HEK293 (cell line): ENCODE measurements around the gene GALNT1.

ENCODE experiments used
- CTCF ChIA-PET: fragments of 350-600 bp; formaldehyde crosslinking; extraction: SDS; loops from one replicate; lab custom pipeline; 2021; ENCODE audit warnings: antibody characterized with exemption; lab: Yijun Ruan, JAX
- POLR2A ChIA-PET: fragments of 300-600 bp; formaldehyde crosslinking; extraction: SDS; loops from one replicate; lab custom pipeline; 2020; ENCODE audit warnings: antibody characterized with exemption, inconsistent platforms; lab: Yijun Ruan, JAX
- H3K27ac ChIP-seq: fragments of 200-500 bp; sonication (Bioruptor generic); 2 replicates; pipeline ENCODE4 v1.5.1; 2014; ENCODE audit warnings: low read depth, low read length, control low read depth, inconsistent platforms; ENCODE audit errors: extremely low read depth
- H3K36me3 ChIP-seq, 2 experiments: fragments of 200-500 bp in 1 of 2; sonication (Bioruptor generic) in 1 of 2; 1 replicate in 1 of 2; 2 replicates in 1 of 2; pipeline ENCODE4 v1.5.1; 2014 to 2017; ENCODE audit warnings: inconsistent platforms in 2 of 2, low read length in 2 of 2; ENCODE audit not compliant: control insufficient read depth in 2 of 2, insufficient read depth in 1 of 2
- H3K4me1 ChIP-seq: fragments of 200-500 bp; sonication (Bioruptor generic); 2 replicates; pipeline ENCODE4 v1.5.1; 2014; ENCODE audit warnings: mild to moderate bottlenecking, low read length, inconsistent platforms; ENCODE audit not compliant: control insufficient read depth, insufficient read depth
- H3K4me3 ChIP-seq: 2 replicates; pipeline ENCODE4 v1.5.1; 2011; ENCODE audit warnings: low read depth, mild to moderate bottlenecking, control low read depth, low read length, moderate library complexity
- H3K9me3 ChIP-seq: fragments of 200-500 bp; sonication (Bioruptor generic); 2 replicates; pipeline ENCODE4 v1.5.1; 2014; ENCODE audit warnings: low read depth, low read length, inconsistent platforms; ENCODE audit not compliant: control insufficient read depth, insufficient read depth
- GLI4 ChIP-seq: fragments of 450-650 bp; formaldehyde crosslinking; IDR thresholded peaks from 2 replicates; pipeline ENCODE4 v1.5.1; 2016; ENCODE audit warnings: missing biosample characterization, missing genetic modification characterization
- HOXD13 ChIP-seq: sonication (generic); formaldehyde crosslinking; IDR thresholded peaks from 2 replicates; pipeline ENCODE4 v1.8.0; 2022; ENCODE audit warnings: missing genetic modification reagents, borderline replicate concordance
- INSM2 ChIP-seq: fragments of 450-650 bp; formaldehyde crosslinking; IDR thresholded peaks from 2 replicates; pipeline ENCODE4 v1.5.1; 2016; ENCODE audit warnings: missing biosample characterization, missing genetic modification characterization
- MYNN ChIP-seq: fragments of 450-650 bp; formaldehyde crosslinking; IDR thresholded peaks from 2 replicates; pipeline ENCODE4 v1.5.1; 2016; ENCODE audit warnings: missing biosample characterization, missing genetic modification characterization, borderline replicate concordance
- SALL2 ChIP-seq: fragments of 450-650 bp; formaldehyde crosslinking; IDR thresholded peaks from 2 replicates; pipeline ENCODE4 v1.5.0; 2017; ENCODE audit warnings: missing biosample characterization, mild to moderate bottlenecking, missing genetic modification characterization, borderline replicate concordance
- SETDB1 ChIP-seq: IDR thresholded peaks from one replicate; pipeline ENCODE4 v1.6.1; 2017; ENCODE audit warnings: mild to moderate bottlenecking, low read length, moderate library complexity, mixed read lengths; ENCODE audit not compliant: insufficient read length
- YY1 ChIP-seq: fragments of 450-650 bp; formaldehyde crosslinking; IDR thresholded peaks from 2 replicates; pipeline ENCODE4 v1.5.1; 2018; ENCODE audit warnings: missing biosample characterization, missing genetic modification characterization
- ZBTB21 ChIP-seq: fragments of 450-650 bp; formaldehyde crosslinking; IDR thresholded peaks from 2 replicates; pipeline ENCODE4 v1.5.1; 2017; ENCODE audit warnings: missing biosample characterization, missing genetic modification characterization
- ZNF18 ChIP-seq: fragments of 450-650 bp; formaldehyde crosslinking; IDR thresholded peaks from 2 replicates; pipeline ENCODE4 v1.5.1; 2016; ENCODE audit warnings: missing biosample characterization, missing genetic modification characterization
- ZNF211 ChIP-seq: fragments of 450-650 bp; formaldehyde crosslinking; IDR thresholded peaks from 2 replicates; pipeline ENCODE4 v1.5.1; 2016; ENCODE audit warnings: low read depth, missing biosample characterization, missing genetic modification characterization
- ZNF24 ChIP-seq: fragments of 450-650 bp; formaldehyde crosslinking; IDR thresholded peaks from 2 replicates; pipeline ENCODE4 v1.5.1; 2016; ENCODE audit warnings: missing biosample characterization, missing genetic modification characterization
- ZNF280C ChIP-seq: fragments of 450-650 bp; formaldehyde crosslinking; IDR thresholded peaks from 2 replicates; pipeline ENCODE4 v1.5.1; 2016; ENCODE audit warnings: missing biosample characterization, missing genetic modification characterization
- ZNF48 ChIP-seq: fragments of 450-650 bp; formaldehyde crosslinking; IDR thresholded peaks from 2 replicates; pipeline ENCODE4 v1.5.1; 2016; ENCODE audit warnings: missing biosample characterization, missing genetic modification characterization
- ZNF548 ChIP-seq: fragments of 450-650 bp; formaldehyde crosslinking; IDR thresholded peaks from 2 replicates; pipeline ENCODE4 v1.5.1; 2016; ENCODE audit warnings: missing biosample characterization, missing genetic modification characterization

Gene GALNT1

GRCh38 chr18:35571138-35571537 lies 10.4 kb upstream of the GALNT1 start:
- POLR2A ChIA-PET: interaction anchor here (1.2 to 1.3 kb wide), 2 partner anchors 9 to 74 kb away, joined by 3 read pairs; no protein-coding TSS in a partner anchor
- Histone ChIP-seq H3K36me3 (no peaks in the 10 kb centered on the region), H3K9me3 (no peaks in the 10 kb centered on the region), H3K4me1 (no peaks in the 10 kb centered on the region), H3K27ac (no peak overlapping the region), H3K4me3 (no peak overlapping the region)
- TF ChIP-seq ZNF48 (tag by site-specific recombination): no peak
- no peak for TF ChIP-seq SETDB1
- no peak for TF ChIP-seq GLI4 (tag by site-specific recombination)
- no peak for TF ChIP-seq SALL2 (tag by site-specific recombination)
- TF ChIP-seq ZNF18: no peak
- TF ChIP-seq HOXD13: no peak
- no peak for TF ChIP-seq ZNF280C (tag by site-specific recombination)
- CTCF ChIA-PET: interaction anchor here (1.3 kb wide), 1 partner anchor 185 kb away, joined by 4 read pairs; no protein-coding TSS in a partner anchor

- Histone ChIP-seq H3K4me1 (no peaks in the 10 kb centered on the region), H3K27ac (no peak overlapping the region)
- TF ChIP-seq MYNN (no peak), ZNF211 (tag by site-specific recombination) (no peak), ZNF548 (tag by site-specific recombination) (no peak), INSM2 (no peak), ZNF24 (no peak)
- TF ChIP-seq, all 188 proteins: peak for 0
- no peaks in the 10 kb centered on the region for H3K36me3 ChIP-seq
- H3K9me3 ChIP-seq: no peaks in the 10 kb centered on the region
- no peak overlapping the region for H3K4me3 ChIP-seq
- ChIA-PET POLR2A (no interaction called here), CTCF (no interaction called here)
These were observed 8.9 kb upstream of the GALNT1 start for GRCh38 chr18:35572644-35573043.

GRCh38 chr18:35573531-35573930 lies 8.0 kb upstream of the GALNT1 start:
- POLR2A ChIA-PET: no interaction called here
- Histone ChIP-seq H3K9me3 (no peaks in the 10 kb centered on the region), H3K36me3 (no peaks in the 10 kb centered on the region), H3K27ac (no peak overlapping the region), H3K4me1 (no peaks in the 10 kb centered on the region), H3K4me3 (no peak overlapping the region)
- CTCF ChIA-PET: no interaction called here
- TF ChIP-seq YY1: no peak
- no peak for TF ChIP-seq ZBTB21 (tag by site-specific recombination)
